Heart right ventricle (tissue), 16 donors: ENCODE results near the gene PPP2CA. TPM values are rescaled to one million over a fixed set of nuclear protein-coding genes. Genes with fewer than 3 reads are reported as not detected.
"Not testable (repeated sequence)": the region's sequence is repeated elsewhere in the genome, so short reads cannot be mapped to it uniquely, and the experiment has no call there.

Source experiments
- ATAC-seq, 8 donors: fragments of 200-7000 bp; cut with Tn5 transposase; one replicate each; pipeline ENCODE4 v1.9.1; 2020; ENCODE audit warnings: mild to moderate bottlenecking in 8 of 8, moderate library complexity in 8 of 8, moderate number of reproducible peaks in 1 of 8
- DNase-seq, 2 donors: peaks; one replicate each; pipeline ENCODE4 v3.0.0-alpha.2; 2020
- H3K27ac ChIP-seq, 10 donors: fragments of 200-600 bp; sonication (generic) in 2 of 10; one replicate each; pipeline versions ENCODE4 v1.5.0 to v1.8.0; 2020 to 2022; ENCODE audit warnings: mild to moderate bottlenecking in 3 of 10
- H3K27me3 ChIP-seq, 7 donors: fragments of 200-600 bp; one replicate each; pipeline ENCODE4 v1.8.0; 2021 to 2022; ENCODE audit warnings: mild to moderate bottlenecking in 2 of 7
- H3K36me3 ChIP-seq, 9 donors: fragments of 200-600 bp; sonication (generic) in 1 of 9; one replicate each; pipeline versions ENCODE4 v1.5.0 to v1.8.0; 2020 to 2022; ENCODE audit warnings: mild to moderate bottlenecking in 2 of 9
- H3K4me1 ChIP-seq, 9 donors: fragments of 200-600 bp; sonication (generic) in 1 of 9; one replicate each; pipeline versions ENCODE4 v1.5.0 to v1.8.0; 2020 to 2022; ENCODE audit warnings: mild to moderate bottlenecking in 4 of 9
- H3K4me3 ChIP-seq, 10 donors: fragments of 200-600 bp; sonication (generic) in 2 of 10; one replicate each; pipeline versions ENCODE4 v1.5.0 to v1.8.0; 2020 to 2022; ENCODE audit warnings: mild to moderate bottlenecking in 7 of 10, moderate library complexity in 2 of 10
- H3K9me3 ChIP-seq, 11 donors: fragments of 200-600 bp in 10 of 11; sonication (generic) in 2 of 11; one replicate each; pipeline versions ENCODE4 v1.5.0 to v1.8.0; 2013 to 2022; ENCODE audit warnings: mild to moderate bottlenecking in 2 of 11, control low read depth in 1 of 11, moderate library complexity in 1 of 11
- CTCF ChIP-seq, 9 donors: fragments of 200-600 bp; sonication (generic) in 2 of 9; IDR thresholded peaks; one replicate each; pipeline versions ENCODE4 v1.5.0 to v1.8.0; 2021 to 2022; ENCODE audit warnings: antibody characterized with exemption in 9 of 9, mild to moderate bottlenecking in 5 of 9, moderate library complexity in 1 of 9
- WGBS, 2 donors: extraction: QIAGEN DNeasy Blood & Tissue Kit; methylation state at CpG; one replicate each; pipeline ENCODE4 v1.1.7; 2013; ENCODE audit warnings: inconsistent platforms in 1 of 2; 5-methylcytosine and 5-hydroxymethylcytosine counted together
- intact Hi-C, 10 donors: fragments of 100-400 bp; cut with DNase I; formaldehyde crosslinking; loops; one replicate each; pipeline versions ENCODE4 v1.11.1 to v1.14.2; 2022
- polyA plus RNA-seq, 2 donors: library from polyadenylated mRNA; stranded (reverse); fragments of 200-250 nt; gene quantifications; one replicate each; pipeline ENCODE4 v1.2.3, GENCODE V29; 2013
- total RNA-seq, 10 donors: library from RNA; stranded (reverse); fragmentation: NEBNext Ultra II Directional in 3 of 10; extraction: Animal tissue kit (Norgen Biotek cat#: 25700) in 3 of 10; gene quantifications; one replicate each; pipeline versions ENCODE4 v1.2.1 to v1.2.4, GENCODE V29; 2021 to 2023
- donor health status: Arrhythmogenic right ventricular cardiomyopathy.
- donor health status: ischemic (EF 13 %, LVEDD 7.1; RV severe dilation, severe dysfunction).
- donor health status: healthy with polysubstance abuse.
- donor health status: DM: no; HTN: yes; CAD: no.
- donor health status: DM: no; HTN: no; CAD: no.
- donor health status: ischemic (EF 25% LVEDD 6.9; RV normal size, moderate dysfunction).
- donor health status: ischemic (EF 25% LVEDD 5.7; RV mildly dilated, moderate dysfunction).
- donor health status: healthy.
- donor health status: DM: yes; HTN: yes; CAD: no.
- donor health status: Ischemic cardiomyopathy.
- donor health status: ischemic (EF 35%, LVEDD 5.7; RV mildly dilated, moderate dysfunction).
- donor health status: nonischemic (EF 11% LVEDD 7.7; RV severe dilation, severe dysfunction).
- donor health status: DM: yes; HTN: yes; CAD: no.
- donor health status: PGD.
- donor health status: ischemic (EF 29% LVEDD 5.4; RV normal size, mild dysfunction).
- donor health status: nonischemic (EF 23%, LVEDD 6.1; RV moderate dilation, normal function).

The PPP2CA gene
- total and polyA plus RNA-seq, 12 donors: 47.1 to 249 (median 168) TPM

- Histone ChIP-seq H3K36me3 (no peaks in the 10 kb centered on the region), H3K27me3 (no peaks in the 10 kb centered on the region), H3K4me3 (no peak overlapping the region), H3K4me1 (peaks cover 10 to 37% (median 17%) of the 10 kb centered on the region in 9 donors), H3K9me3 (peaks cover 0 to 5% (median 0%) of the 10 kb centered on the region in 11 donors), H3K27ac (no peak overlapping the region)
- WGBS, 2 donors: 55 to 68% methylated on average over 3 of the region's 3 CpGs
- intact Hi-C loops: no loop called here
- TF ChIP-seq CTCF (IDR thresholded peaks at IDR 0.05): no peak
- peak in 5 of 8 donors; percentile 36 to 73 (median 41) for ATAC-seq
- no peak for DNase-seq
Measured at GRCh38 chr5:134257176-134257575, 31.3 kb upstream of the PPP2CA start.

- WGBS, 2 donors: 60 to 69% methylated on average over 2 of the region's 2 CpGs
- no peaks in the 10 kb centered on the region for H3K27me3 ChIP-seq
- ATAC-seq (peak; percentile 27 to 88 (median 64)), DNase-seq (no peak)
- H3K27ac ChIP-seq: peak overlapping the region in 5 of 10 donors; percentile 8 to 44 (median 36)
- intact Hi-C loops: no loop called here
- no peaks in the 10 kb centered on the region for H3K36me3 ChIP-seq
- no peaks in the 10 kb centered on the region for H3K9me3 ChIP-seq
- peaks cover 10 to 37% (median 17%) of the 10 kb centered on the region in 9 donors for H3K4me1 ChIP-seq
- H3K4me3 ChIP-seq: no peak overlapping the region
- TF ChIP-seq CTCF (IDR thresholded peaks at IDR 0.05): no peak
Measured at GRCh38 chr5:134255418-134256150, 29.7 kb upstream of the PPP2CA start.

- WGBS, 2 donors: 97 to 99% methylated on average over 8 of the region's 8 CpGs
- H3K4me3 ChIP-seq, H3K9me3 ChIP-seq, DNase-seq, ATAC-seq, intact Hi-C loops, H3K36me3 ChIP-seq, H3K27me3 ChIP-seq: not testable (repeated sequence)
- peak overlapping the region in 1 of 10 donors; percentile 43 for H3K27ac ChIP-seq
- H3K4me1 ChIP-seq: peaks cover 10 to 43% (median 22%) of the 10 kb centered on the region in 9 donors
Measured at GRCh38 chr5:134253368-134254153, 27.7 kb upstream of the PPP2CA start.

GRCh38 chr5:134252671-134253070 lies 26.8 kb upstream of the PPP2CA start:
- TF ChIP-seq CTCF (IDR thresholded peaks at IDR 0.05): no peak
- intact Hi-C loops: no loop called here
- H3K27ac ChIP-seq: peak overlapping the region in 2 of 10 donors; percentile 34 to 43
- 51 to 52% methylated on average over 5 of the region's 5 CpGs for WGBS, 2 donors
- H3K36me3 ChIP-seq: no peaks in the 10 kb centered on the region
- no peak for DNase-seq
- H3K27me3 ChIP-seq: no peaks in the 10 kb centered on the region
- H3K4me1 ChIP-seq: peaks cover 10 to 50% (median 22%) of the 10 kb centered on the region in 9 donors
- no peaks in the 10 kb centered on the region for H3K9me3 ChIP-seq
- no peak overlapping the region for H3K4me3 ChIP-seq
- ATAC-seq: peak in 6 of 8 donors; percentile 30 to 80 (median 68)
